HG02678 (cell line): ENCODE data around the gene ARHGAP4.

ENCODE experiments used
- ATAC-seq: cut with Tn5 transposase; IDR thresholded peaks from one replicate; pipeline ENCODE4 v1.9.1; 2021; ENCODE audit warnings: mild to moderate bottlenecking, moderate library complexity; ENCODE audit not compliant: unreplicated experiment

Gene ARHGAP4

GRCh38 chrX:153884136-153884535 is 41.9 kb downstream of the ARHGAP4 start:
- ATAC-seq = no peak

GRCh38 chrX:153883163-153883843 is 42.8 kb downstream of the ARHGAP4 start:
- no peak for ATAC-seq

GRCh38 chrX:153882557-153882956 is 43.5 kb downstream of the ARHGAP4 start:
- no peak for ATAC-seq

GRCh38 chrX:153882086-153882498 is 44.0 kb downstream of the ARHGAP4 start:
- no peak for ATAC-seq

- ATAC-seq = no peak
These were observed 44.8 kb downstream of the ARHGAP4 start for GRCh38 chrX:153881281-153881680.

GRCh38 chrX:153880440-153880815 is 45.6 kb downstream of the ARHGAP4 start:
- ATAC-seq = no peak

GRCh38 chrX:153879741-153880439 is 46.2 kb downstream of the ARHGAP4 start:
- no peak for ATAC-seq

GRCh38 chrX:153878969-153879653 is 47.0 kb downstream of the ARHGAP4 start:
- no peak for ATAC-seq

GRCh38 chrX:153878345-153878744 is 47.7 kb downstream of the ARHGAP4 start:
- no peak for ATAC-seq

GRCh38 chrX:153877571-153878261 is 48.3 kb downstream of the ARHGAP4 start:
- no peak for ATAC-seq

GRCh38 chrX:153876112-153876491 is 50.0 kb downstream of the ARHGAP4 start:
- ATAC-seq = no peak

GRCh38 chrX:153875391-153876111 is 50.5 kb downstream of the ARHGAP4 start:
- no peak for ATAC-seq

- ATAC-seq = no peak
These were observed 51.5 kb downstream of the ARHGAP4 start for GRCh38 chrX:153874366-153875125.

GRCh38 chrX:153874085-153874365 is 52.0 kb downstream of the ARHGAP4 start:
- no peak for ATAC-seq

- no peak for ATAC-seq
These were observed 52.6 kb downstream of the ARHGAP4 start for GRCh38 chrX:153873282-153874084.

- ATAC-seq = no peak
These were observed 53.9 kb downstream of the ARHGAP4 start for GRCh38 chrX:153871946-153872878.

GRCh38 chrX:153871451-153871850 is 54.6 kb downstream of the ARHGAP4 start:
- no peak for ATAC-seq

GRCh38 chrX:153870791-153871360 is 55.2 kb downstream of the ARHGAP4 start:
- ATAC-seq = no peak
